Mesenteric fat pad (tissue), 1 donor: Measurements from ENCODE around the gene DMRTA1. TPM values are rescaled to one million over a fixed set of nuclear protein-coding genes. Genes with fewer than 3 reads are reported as not detected.
"Not testable (repeated sequence)": the region's sequence is repeated elsewhere in the genome, so short reads cannot be mapped to it uniquely, and the experiment has no call there.

ENCODE experiments used
- DNase-seq: peaks from one replicate; pipeline ENCODE4 v3.0.0-alpha.2; 2020; ENCODE audit warnings: low spot score
- long read RNA-seq: library from polyadenylated mRNA; unstranded; transcript quantifications from one replicate; pipeline ENCODE4 v2.0.0, GENCODE V29; 2020
- total RNA-seq: library from RNA; stranded (reverse); fragmentation: NEBNext Ultra II Directional; extraction: Animal tissue kit (Norgen Biotek cat#: 25700); gene quantifications from one replicate; pipeline ENCODE4 v1.2.1, GENCODE V29; 2021
- donor health status: DM: yes; HTN: yes; CAD: no.

DMRTA1 gene, protein sequence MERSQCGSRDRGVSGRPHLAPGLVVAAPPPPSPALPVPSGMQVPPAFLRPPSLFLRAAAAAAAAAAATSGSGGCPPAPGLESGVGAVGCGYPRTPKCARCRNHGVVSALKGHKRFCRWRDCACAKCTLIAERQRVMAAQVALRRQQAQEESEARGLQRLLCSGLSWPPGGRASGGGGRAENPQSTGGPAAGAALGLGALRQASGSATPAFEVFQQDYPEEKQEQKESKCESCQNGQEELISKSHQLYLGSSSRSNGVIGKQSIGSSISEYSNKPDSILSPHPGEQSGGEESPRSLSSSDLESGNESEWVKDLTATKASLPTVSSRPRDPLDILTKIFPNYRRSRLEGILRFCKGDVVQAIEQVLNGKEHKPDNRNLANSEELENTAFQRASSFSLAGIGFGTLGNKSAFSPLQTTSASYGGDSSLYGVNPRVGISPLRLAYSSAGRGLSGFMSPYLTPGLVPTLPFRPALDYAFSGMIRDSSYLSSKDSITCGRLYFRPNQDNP
- total RNA-seq: 0.35 TPM
- long read RNA-seq, full-length matches to known transcripts: 2 of 3 reads
- long read RNA-seq, partial matches to known transcripts: 0 of 3 reads
- long read RNA-seq, other reads (novel, unspliced or antisense): 1 of 3 reads

DNA sequence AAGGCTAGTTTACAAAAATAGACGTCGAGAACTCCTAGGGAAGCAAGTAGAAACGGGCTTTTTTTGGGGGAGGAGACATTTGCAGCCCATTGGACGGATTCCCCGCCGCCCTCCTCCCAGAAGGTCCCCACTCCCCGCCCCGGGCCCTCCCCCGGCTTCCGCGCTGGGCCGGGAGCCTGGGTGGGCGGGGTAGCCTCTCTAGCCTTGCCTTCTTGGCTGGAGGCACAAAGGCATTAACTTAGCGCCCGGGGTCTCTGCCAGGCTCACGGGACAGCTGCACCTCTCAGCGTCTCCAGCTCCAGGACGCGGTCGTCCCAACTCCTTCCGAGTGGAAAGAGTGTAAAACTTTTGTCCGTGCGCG, at the start of gene DMRTA1:
Gene DMRTA1 (plus strand): TSS at position 236 of the 361 bp plus-strand sequence. CDS start 242 bp downstream, outside the sequence.
- DNase-seq: peak; percentile 90

DNA sequence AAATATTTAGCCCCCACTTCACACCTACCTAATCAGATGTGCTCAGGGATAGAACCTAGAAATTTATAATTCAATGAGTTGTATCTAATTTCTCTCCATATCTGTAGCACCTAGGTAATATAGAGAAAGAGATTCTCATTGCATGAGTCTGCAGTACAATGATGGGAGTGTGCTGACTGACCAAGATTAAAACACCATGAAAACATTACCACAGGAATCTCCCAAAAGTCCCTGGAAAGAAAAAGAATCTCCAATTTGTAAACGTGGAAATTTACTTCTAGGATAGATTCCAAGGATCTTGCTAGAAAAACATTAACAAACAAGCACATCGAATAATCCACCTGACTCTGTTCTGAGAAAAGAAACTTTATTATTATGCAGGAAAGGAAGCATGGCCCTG, 45.0 kb upstream of the DMRTA1 start:
- no peak for DNase-seq

DNA sequence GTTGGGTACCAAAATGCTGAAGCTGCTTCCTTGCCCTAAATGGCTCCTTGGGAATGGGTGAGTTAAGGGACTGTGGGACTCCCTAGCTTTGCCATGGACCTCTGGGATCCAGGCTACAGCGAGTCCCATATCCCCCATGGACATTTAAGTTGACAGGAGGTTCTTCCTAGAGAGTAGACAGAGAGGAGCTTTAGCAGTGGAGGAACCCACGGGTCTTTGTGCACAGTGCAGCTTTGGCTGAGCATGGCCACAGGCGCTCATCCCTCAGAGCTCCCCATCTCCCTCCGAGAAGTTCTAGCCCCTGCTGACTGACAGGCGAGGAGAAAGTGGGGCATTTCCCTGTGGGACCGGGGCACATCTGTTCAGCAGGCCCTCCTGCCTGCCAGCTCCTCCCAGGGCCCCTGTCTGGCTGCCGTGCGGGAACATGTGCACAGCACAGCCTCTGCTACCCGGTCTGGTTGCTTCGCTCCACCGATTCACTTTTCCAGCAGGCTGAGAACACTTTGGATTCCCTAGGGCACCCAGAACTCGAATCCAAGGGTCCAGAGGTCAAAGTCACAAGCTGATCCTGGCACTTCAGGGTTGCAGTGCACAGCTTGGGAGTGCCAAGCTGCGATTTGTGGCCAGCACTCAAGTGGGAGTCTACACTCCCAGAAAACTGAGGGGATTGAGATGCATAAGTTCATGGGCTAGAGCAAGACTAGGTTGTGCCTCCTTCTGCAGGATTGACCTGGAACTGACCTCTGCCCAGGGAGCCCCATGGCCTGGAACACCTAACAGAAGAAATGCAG, 40.6 kb upstream of the DMRTA1 start:
- DNase-seq: no peak

DNA sequence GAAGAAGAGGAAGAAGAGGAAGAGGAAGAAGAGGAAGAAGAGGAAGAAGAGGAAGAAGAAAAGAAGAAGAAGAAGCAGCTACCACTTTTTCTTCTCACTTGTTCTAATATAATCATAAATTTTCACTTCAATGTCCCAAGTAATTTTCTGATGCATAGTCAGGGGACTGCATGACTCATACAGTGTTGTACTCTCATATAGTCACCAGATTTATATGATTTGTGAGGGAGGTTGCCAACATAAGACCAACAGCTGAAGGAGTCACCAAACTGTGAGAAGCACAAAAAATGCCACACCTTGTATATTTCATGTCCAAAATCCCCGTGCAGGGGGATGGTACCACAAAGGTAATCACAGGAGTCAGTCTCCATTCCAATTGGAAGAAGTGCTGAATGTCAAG, 32.7 kb upstream of the DMRTA1 start:
- DNase-seq: no peak

DNA sequence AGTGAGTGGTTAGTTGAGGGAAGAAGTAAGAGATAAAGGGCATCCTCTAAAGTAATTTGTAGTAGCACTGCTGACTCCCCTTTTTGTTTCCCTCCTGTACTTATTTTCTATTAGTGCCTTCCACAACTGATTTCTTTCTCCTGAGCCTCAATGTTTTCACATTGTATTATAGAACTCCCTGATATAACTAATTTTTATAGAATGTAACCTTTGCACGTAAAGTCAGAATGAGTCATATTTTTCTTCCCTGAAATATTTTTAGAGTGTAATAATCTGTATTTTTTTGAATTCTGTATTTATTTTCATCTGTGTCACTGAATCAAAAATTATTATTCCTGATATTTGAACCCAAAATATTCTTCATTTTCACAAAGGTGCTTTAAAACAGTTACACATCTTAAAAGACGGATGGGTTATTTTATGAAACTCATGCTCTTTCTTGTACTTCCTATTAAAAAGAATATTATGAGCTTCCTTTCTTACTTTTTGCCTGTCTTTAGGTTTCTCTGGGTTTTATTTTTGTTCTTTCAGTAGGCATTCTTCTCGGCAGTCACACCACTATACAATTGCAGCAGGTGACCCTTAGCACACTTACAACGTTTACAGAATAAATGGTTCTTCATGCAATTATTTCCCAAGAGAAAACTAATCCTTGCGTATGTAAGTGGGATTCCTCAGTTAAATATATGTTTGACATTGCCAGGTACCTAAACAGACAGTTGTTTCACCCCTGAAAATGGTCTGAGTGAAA, 30.5 kb upstream of the DMRTA1 start:
- no peak for DNase-seq

DNA sequence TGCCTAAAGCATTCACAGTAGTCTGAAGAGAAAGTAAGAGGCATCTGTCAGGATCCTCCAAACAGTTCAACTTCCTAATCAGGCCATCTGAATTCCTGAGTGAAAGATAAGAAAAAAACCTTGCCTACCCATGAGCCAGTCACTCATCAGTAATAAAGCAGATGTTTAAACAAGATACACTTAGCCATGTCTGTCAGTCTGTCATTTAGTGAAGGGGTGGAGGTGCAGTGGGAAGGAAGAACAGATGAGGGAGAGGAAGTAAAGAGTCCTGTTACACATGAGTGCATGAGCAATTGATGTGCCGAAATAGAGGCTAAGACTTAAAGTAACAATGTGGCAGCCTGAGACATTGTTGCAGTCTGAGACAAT, 29.9 kb upstream of the DMRTA1 start:
- no peak for DNase-seq

DNA sequence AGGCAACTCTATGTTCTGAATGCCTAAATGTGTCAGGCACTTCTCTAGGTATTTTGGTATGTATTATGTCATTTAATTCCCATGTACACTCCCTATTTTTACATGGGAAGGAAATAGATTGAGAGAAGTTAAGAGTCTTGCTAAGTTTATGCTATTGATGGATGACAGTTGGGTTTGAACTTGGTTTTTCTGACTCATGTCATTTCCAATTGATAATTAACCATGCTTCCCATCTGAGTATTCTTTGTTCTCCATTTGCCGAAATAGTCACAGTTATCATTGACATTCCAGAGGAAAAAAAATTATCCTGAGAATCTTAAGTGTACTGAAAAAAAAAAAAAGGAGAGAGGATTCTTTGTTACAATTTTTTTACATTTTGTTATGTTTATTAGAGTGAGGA, 23.1 kb upstream of the DMRTA1 start:
- no peak for DNase-seq

DNA sequence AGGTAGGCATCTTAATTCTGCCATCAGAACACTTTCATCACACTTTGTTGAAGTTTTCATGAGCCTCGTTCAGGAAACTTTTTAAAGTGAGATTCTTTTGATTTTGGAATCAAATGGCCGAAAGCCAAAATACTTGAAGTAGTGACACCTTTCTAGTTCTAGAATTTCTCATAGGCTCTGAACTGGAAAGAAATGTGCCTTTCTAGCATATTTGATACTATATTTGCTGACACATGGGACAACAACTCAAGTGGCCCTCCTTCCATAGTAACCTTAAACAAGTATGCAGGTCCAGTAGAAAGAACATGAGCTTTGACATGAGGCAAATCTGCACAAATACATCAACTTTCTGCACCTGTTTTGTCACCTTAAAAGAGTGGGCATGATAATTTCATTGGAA, 22.0 kb upstream of the DMRTA1 start:
- DNase-seq: no peak

DNA sequence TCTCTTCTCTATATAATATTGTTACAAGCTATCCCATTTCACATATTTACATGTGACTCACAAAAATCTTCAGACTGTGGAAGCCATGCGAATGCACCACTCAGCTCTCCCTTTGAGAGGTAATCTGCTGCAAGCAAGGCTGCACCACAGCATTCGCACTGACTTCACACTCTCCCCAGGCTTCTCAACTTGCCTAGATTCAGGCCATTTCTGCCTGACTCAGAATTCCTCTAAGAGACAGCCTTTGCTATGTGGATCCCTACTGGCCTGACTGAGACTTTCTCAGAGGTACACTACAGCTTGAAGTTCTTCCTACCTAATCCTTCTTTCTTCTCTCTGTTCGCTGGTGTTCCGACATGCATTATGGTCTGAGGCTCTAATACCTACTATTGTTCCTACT, 21.1 kb upstream of the DMRTA1 start:
- DNase-seq: no peak

DNA sequence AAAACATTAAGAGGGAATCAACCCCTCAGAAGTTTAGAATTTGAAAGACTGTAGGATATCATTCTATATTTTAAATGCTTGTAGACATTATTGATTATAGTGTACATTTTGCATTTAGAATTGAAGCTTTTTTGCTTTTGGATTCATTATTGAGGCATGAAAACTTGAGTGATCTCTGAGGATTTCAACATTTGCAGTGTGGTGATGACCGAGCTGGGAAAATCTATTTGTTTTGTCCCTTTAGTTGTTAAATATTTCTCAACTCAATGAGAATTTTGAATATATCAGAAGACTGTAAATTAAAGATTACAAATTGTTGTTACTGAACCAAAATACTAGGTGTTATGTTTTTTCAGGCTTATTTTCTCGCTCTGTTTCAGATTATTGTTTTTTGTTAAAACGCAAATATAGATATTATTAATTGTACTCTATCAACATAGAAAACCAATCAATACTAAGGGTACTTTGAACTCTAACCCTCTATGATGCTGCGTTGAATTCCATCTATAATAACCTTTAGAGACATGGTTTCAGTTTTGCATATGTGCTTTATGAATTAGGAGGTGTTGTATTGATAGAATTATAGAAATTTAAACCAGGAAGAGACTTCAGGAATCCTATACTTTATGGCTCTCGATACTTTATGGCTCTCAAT, 19.3 kb upstream of the DMRTA1 start:
- no peak for DNase-seq

DNA sequence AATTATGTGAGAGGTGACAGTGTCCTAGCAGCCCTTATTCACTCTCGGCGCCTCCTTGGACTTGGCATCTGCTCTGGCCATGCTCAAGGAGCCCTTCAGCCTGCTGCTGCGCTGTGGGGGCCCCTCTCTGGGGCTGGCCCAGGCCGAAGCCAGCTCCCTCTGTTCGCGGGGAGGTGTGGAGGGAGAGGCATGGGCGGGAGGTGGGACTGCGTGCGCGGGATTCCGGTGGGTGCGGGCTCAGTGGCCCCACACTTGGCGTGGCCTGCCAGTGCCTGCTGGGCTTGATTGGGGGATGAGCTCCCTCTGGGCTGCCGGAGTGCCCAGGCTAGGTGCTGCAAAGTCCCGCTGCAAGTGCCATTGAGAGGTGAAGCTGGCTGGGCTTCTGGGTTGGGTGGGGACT, 12.9 kb upstream of the DMRTA1 start:
- DNase-seq: no peak

DNA sequence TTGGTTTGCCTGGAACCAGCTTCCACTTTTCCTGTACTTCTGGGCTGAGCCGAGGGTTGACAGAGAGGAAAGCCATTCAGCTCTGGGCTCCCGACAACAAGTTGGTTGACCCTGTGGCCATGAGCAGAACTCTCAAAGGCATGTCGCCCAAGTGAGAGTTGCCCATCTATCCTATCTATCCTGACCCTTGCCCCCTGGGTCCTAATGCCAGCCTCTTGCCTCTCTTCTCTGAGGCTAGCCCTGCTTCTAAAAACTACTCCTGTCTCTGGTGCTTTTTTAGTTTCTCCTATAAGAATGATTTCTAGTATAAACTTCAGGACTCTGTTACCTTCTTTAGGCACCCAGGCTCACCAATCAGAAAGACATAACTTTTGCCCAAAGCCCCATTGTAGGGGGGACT, 11.4 kb upstream of the DMRTA1 start:
- not testable (repeated sequence) for DNase-seq

DNA sequence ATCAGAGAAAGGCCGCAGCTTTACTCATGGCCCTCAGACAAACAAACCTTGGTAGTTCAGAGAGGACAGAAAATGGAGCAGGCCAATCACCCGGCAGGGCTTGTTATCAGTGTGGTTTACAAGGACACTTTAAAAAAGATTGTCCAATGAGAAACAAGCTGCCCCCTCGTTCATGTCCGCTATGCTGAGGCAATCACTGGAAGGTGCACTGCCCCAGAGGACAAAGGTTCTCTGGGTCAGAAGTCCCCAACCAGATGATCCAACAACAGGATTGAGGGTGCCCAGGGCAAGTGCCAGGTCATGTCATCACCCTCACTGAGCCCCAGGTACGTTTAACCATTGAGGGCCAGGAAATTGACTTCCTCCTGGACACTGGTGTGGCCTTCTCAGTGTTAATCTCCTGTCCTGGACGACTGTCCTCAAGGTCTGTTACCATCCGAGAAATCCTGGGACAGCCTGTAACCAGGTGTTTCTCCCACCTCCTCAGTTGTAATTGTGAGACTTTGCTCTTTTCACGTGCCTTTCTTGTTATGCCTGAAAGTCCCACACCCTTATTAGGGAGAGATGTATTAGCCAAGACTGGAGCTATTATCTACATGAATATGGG, 9.1 kb upstream of the DMRTA1 start:
- not testable (repeated sequence) for DNase-seq

DNA sequence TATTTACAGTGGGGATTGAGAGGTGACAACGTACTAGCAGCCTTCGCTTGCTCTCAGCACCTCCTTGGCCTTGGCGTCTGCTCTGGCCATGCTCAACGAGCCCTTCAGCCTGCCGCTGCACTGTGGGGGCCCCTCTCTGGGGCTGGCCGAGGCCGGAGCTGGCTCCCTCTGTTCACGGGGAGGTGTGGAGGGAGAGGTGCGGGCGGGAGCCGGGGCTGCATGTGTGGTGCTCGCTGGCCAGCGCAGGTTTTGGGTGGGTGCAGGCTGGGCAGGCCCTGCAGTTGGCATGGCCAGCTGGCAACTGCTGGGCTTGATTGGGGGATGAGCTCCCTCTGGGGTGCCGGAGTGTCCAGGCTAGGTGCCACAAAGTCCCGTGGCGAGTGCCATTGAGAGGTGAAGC, 5.8 kb upstream of the DMRTA1 start:
- DNase-seq: no peak

DNA sequence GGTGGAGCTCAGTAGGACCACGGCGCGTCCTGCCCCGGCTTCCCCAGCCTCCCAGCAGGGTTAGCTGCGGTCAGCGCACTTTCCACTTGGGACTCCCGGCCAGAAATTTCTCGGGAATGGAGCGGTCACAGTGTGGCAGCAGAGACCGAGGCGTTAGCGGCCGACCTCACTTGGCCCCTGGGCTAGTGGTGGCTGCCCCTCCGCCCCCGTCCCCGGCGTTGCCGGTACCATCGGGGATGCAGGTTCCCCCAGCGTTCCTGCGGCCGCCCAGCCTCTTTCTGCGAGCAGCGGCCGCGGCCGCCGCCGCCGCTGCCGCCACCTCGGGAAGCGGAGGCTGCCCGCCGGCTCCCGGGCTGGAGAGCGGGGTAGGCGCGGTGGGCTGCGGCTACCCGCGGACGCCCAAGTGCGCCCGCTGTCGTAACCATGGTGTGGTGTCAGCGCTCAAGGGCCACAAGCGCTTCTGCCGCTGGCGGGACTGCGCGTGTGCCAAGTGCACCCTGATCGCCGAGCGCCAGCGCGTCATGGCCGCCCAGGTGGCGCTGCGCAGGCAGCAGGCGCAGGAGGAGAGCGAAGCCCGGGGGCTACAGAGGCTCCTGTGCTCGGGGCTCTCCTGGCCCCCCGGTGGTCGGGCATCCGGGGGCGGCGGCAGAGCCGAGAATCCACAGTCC, 460 bp downstream of the DMRTA1 start:
- no peak for DNase-seq

DNA sequence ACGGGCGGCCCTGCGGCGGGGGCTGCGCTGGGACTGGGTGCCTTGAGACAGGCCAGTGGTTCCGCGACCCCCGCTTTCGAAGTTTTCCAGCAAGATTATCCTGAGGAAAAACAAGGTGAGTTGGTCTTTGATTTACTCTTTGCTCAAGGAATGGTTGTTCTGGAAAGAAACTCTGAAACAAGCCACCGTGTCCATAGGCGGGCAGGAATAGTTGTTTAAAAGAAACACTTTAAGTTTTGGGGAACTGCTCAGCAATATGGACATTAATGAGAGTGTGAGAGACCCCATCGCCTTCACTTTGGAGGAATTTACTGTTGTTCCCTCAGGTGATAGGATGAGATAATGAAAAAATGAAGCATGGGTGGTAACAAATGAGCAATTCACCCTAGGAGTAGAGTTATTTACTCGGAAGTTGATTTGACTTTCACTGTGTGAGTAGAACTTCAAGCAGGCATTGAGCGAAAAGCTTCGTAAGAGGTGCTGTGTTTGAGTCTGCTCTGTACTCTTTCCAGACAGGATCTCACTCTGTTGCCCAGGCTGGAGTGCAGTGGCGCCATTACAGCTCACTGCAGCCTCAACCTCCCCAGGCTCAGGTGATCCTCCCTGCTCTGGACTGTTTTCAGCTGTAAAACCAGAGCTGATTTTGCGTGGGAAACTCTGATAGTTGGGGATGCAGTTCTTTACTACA, 1.1 kb downstream of the DMRTA1 start:
- no peak for DNase-seq

DNA sequence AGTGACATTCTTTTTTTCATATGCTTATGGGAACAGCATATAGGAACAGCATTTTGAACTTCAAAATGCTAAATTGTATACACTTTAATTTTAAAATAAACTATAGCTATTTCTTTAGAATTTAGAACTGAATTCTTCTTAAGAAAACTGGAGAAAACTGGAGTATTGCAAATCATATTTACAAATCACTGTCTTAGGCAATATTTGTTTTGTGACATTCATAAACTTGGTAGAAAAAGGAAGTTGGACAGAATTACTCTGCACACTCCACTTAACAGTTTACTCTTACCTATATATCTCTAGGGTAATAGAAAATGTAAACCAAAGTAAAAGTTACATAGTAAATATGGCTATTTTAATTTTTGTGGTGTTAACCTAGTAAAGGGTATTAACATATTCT, 3.1 kb downstream of the DMRTA1 start:
- DNase-seq: no peak

DNA sequence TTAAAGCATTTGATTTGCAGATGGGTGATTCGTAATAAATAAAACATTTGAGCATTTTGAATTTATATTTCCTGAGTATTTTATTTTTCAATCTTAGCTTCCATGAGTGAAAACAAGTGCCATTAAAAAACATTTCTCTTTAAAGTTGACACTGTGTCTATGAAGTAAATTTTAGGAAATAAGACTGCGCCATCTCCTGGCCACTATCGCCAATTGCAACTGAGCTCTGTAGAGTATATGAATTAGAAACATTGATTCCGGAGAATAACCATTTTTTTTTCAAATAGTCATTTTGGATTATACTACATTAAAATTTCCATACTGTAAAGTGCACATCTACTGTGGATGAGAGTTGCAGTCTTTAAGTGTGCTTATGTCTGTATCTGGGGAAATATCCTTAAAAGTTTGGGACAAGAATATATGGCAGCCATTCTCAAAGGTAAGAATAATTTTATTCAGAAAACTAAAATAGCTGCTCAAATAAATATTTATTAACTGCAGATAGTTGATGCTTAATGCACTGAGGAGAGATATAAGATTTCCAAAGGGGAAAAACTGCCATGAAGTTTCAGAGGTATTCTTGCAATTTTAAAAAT, 5.9 kb downstream of the DMRTA1 start:
- DNase-seq: no peak

DNA sequence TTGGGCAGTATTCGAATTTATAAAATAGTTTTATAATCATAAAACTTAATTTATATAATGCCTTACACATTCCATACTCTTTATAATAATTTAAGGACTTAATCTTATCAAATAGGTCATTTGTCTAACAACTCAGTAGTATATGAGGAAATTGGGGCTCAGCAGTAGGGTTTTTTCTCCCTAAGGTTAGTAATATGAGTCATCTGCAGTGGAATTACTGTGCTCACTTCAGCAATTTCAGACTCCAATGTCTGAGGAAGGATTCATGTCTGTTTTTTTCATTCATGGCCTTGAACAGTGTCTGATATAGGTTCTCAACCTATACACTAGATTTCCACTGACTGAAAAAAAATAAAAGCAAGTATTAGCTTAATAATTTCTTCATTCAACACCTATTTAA, 7.4 kb downstream of the DMRTA1 start:
- DNase-seq: no peak
